NT2/D1 (cell line): ENCODE data around the gene TMEM145.

Experiments used
- SUZ12 ChIP-seq: IDR thresholded peaks from 2 replicates; pipeline ENCODE4 v1.6.1; 2011; ENCODE audit not compliant: insufficient read length, insufficient read depth; ENCODE audit errors: extremely low read depth
- YY1 ChIP-seq: IDR thresholded peaks from 2 replicates; pipeline ENCODE4 v1.6.1; 2011; ENCODE audit not compliant: insufficient read length, insufficient read depth
- ZNF274 ChIP-seq: IDR thresholded peaks from 2 replicates; pipeline ENCODE4 v1.6.1; 2011; ENCODE audit warnings: mild to moderate bottlenecking, low read depth, low read length

GRCh38 chr19:42352301-42353259, 39.5 kb downstream of the TMEM145 start:
- no peak for TF ChIP-seq ZNF274
- TF ChIP-seq YY1: no peak
- no peak for TF ChIP-seq SUZ12
